ENCODE data around the gene DIAPH3.

DIAPH3 gene

DNA sequence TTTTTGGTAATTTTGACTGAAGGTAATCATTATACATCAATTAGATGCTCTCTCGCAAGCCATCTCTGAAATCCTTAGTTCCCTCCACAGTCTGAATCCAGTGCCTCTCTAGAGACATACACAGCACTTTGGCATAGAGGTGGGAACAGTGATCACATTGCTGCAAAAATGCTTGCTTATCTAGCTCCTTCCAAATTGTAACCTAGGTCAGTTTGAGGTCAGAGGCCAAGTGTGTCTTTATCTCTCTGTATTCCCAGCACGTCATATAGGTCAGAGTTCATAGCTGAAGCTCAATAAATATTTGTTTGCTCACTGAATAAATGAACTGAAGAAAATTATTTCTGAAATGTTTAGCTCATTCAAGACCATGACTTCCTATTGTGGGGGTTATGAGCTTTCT, 462.5 kb downstream of the DIAPH3 start:
- DNase-seq, result no peak

DNA sequence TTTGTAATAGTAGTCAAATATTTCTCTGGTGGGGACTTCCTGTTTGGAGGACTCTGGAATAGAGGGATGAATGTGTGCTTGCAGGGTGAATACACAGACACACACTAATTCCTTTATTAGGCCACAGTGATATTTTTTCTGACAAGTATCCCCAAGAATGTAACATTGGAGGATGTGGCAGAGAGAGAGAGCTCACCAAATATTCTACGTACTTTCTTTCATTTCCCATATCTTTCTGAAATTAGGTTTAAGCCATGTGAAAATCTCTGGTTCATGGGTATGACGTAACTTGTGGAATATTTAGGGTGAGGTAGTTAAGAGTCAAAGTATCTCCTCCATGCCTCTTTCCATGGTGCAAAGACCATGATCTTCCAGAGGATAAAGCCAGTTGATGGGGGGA, 463.4 kb downstream of the DIAPH3 start:
- no peak for DNase-seq

DNA sequence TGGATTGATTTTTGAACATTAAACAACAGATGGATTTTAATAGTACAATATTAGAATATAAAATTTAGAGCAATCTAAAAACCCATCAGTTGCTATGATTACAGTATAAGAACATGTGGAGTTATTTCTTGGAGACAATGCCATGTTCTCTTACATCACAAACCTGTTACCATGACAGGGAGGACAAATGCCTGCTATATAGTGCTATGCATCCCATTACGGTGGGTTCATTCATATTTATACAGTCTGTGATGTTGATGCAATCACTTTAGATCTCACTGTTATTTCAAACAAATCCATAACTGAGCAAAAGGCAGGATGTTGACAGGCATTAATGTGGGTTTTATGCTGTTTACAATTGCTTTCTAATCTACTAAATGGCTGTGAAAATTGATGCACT, 467.5 kb downstream of the DIAPH3 start:
- DNase-seq, result no peak

DNA sequence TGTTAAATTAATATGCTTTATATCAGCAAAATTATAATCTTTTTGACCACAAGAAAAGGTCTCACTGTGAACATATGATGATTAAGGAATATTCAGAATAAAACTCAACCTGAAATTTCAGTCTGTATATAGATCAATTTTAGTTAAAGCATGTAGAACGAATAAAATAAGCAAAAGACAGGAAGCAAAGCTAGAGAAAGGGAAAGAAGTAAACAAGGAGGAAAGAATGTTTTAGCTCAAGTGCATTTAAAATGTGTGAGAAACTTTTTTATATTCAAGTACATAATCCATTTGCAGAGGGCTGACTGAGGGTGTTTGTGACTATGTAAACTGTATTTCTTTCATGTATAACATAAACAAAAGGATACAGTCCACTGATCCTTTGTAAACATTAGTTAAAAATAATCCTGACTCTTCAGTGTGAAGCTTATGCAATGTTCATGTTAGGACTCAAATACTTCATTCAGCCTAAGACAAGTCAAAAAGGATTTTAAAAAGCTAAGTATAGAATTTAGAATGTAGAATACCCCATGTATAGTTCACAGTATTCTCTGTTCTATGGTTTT, 472.1 kb downstream of the DIAPH3 start:
- DNase-seq, result no peak

DNA sequence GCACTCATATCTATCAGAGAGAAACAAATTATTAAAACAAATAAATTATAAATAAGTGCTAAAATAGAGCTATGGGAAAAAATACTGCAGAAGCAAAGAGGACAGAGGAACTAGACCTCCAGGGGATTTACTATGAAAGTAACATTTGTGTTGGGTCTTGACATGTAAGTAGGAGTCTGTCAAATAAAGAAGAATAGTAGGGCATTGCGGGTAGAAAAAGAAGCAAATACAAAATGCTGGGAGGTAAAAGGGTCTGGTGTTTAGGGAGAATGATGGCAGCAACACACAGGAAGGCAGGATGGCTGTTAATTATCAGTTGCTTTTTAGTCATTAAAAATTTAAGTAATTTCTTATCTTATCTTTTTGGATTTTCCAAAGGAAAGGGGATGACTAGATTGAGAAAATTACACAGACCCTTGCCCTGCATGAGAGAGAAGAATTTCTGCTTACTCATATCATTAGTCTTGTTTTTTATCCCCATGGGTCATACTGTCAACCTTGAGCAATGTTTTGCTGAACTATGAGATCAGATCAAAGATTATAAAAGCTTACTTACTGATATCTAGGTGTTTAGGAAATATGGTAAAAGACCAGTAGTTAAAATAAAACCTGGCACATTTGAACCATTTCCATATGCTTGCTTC, 472.7 kb downstream of the DIAPH3 start:
- DNase-seq, result no peak

DNA sequence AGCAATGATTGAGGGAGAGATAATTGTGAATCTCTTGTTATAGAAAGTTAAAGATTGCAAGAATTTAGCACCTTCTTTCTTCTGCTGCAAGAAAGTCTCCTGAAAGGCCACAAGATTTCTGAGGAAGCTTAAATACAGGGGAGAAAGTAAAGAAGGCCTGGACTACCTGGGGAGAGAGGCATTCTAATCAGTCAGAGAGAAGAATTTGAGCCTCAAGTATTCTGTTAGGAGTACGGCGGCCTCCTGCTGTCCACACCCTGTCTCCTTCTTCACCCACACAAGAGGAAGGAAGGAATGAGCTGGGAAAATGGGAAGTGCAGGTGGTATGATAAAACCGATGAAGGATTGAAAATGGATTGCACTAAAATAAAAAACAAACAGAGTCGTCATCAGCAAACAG, 474.7 kb downstream of the DIAPH3 start:
- no peak for DNase-seq

DNA sequence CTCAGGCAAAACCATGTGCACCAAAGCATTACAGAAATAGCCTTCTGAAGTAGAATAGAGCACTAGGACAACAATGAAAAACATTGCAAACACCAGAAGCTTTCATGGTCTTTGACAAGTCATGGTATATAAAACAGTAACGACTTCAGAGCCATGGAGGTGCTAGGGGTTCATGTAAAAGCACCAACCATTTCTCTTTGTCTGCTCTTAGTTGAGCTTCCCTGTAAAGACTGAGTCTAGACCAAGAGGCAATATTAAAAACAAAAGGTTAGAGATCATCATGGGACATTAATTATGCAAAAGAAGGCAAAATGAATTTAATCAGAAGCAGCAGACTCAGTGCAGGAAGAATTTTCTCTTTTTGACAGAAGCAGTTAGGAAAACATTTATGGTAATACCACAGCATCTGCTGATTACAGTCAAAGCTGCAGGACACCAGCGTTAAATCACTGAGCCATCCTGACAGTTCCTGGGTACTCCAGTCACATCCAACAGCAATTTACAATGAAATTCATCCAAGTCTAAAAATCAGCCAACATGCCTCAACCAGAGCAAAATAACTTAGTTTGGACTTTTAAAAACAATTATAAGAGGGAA, 476.8 kb downstream of the DIAPH3 start:
- DNase-seq, result peak; percentile 29 to 40

DNA sequence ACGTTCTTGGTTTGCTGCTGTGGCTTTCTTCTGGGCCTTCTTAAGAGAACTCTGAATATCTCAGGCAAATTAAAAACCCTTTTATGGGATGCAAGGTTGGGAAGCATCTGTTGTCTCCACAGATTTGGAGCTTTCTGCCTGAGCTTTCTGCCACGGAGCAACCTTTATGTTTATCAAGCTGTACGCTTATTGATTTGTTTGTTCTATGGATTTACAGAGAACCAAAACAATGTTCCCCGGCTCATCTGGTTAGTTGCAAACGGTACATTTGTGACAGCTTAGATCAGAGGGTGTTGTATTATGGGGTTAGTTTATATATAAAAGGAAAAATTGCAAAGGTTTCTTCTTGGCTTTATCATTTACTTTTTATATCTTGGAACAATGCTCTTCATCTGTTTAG, 479.6 kb downstream of the DIAPH3 start:
- DNase-seq, result no peak

DNA sequence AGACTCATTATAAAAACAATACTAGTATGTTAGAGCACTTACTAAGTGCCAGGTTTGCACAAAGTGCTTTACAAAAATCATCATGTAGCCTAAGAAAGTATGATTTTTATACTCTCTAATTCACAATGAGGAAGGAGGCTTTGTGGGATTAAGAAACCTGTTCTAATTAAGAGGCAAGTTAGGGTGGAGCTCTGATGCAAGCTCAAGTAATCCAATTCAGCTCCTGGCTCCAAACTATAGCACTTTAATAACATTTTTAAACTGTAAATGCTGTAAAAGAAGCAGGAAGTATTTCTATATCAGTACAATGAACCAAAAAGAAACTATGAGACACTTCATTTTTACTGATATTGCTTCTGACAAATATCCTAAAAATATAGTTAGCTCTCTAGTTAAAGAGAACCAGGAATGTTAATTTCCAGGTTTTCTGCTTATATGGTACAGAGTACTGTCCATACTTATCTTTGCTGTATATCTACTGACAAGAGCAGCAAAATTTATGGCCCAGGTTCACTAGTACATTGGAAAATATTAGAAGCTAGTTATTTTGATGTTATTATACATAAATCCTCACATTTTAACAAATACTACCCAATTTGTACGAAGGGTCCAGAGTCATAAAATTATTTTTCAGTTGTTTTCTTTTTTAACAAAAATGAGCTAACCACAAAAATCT, 482.0 kb downstream of the DIAPH3 start:
- no peak for DNase-seq

DNA sequence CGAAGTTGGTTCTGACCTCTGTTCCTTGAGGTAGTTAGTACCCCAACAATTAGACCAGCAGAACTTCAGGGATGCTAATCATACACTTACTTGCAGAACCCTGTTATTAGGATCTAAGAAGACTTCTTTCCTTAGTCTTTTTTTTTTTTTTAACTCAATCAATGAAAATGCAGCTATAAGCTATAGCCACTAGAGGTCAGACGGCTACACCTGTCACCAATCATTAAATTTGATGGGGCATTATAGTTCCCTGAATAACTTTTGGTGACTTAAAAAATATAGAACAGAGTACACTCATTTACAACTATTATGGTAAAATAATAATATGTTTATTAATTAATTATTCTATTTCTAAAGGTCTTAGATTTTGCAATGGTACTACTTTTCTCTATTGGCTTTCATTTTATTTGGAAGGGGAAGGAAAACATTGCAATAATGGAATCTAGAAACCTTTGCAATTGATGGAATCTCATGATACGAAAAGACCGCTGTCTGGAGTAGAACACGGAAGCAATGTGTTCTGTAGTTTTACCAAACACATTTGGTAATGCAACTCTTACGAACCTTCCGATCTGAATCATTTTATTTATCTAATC, 483.2 kb downstream of the DIAPH3 start:
- DNase-seq, result peak; percentile 9 to 65

DNA sequence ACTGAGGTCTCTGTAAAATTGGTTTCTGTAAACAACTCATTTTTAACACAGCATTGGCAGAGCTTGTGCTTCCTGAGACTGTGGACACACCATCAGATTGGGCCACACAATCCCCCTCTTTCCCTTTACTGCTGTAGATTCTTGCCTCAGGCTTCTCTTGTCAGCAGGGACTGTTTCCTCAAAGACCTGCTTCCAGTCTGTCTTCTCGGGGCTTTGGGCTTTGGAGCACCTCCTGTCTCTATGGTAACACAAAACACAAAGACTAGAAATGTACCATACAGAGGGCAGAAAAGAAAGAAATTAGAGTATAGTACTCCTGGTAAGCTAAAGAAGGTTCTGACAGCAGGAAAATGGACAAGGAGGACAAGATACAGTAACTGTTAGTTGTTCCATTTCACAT, 484.5 kb downstream of the DIAPH3 start:
- DNase-seq, result no peak

DNA sequence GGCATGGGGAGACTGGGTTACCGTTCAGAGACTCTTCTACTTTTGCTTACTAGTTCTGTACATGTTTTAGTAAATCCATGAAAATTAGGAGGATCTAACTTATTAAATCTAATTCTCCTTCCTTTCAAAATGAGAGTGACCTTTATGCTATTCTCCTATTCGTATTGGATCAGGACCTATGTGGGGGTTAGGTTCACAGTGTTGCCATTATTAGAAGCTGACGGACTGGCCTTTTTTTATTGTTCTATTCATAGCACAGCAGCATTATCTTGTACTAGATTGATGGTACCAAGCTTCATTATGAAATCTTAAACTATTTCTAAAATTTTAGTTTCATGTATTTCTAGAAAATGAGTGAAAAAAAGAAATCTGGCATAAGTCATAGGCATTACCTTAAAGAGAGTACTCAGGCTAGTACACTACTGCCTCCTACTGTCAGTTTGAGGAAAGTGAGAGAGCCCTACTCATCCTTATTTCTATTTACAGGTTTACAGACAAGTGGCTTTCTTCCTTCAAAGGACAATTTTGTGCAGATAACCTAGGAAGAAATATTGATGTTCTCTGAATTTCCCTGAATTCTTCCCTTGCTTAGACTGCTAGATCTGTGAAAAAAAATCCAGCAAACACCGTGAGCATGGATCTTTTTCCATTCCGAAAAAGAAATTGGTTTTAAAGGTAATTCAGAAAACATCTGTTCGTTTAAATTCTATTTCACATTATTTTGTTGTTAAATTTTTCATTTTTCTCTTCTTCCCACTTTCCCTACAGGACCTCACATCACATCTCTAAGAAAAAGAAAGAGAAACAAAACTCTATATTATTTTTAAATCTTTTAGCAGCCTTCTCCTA, 485.5 kb downstream of the DIAPH3 start:
- peak; percentile 38 to 66 for DNase-seq

DNA sequence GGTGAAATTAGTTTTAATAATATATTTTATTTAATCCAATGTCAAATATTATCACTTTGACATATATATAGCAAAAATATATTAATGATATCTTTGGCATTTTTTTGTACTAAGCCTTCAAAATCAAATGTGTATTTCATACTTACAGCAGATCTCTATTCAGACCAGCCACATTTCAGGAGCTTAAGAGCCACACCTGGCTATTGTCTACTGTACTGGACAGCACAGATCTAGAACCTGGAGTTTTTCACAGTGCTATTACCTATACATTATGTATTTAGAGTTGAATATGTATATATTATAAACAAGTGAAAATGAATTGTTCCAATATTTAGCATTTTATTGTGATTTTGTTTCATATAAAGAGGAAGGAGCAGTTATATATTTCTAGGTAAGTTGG, 486.3 kb downstream of the DIAPH3 start:
- no peak for DNase-seq

DNA sequence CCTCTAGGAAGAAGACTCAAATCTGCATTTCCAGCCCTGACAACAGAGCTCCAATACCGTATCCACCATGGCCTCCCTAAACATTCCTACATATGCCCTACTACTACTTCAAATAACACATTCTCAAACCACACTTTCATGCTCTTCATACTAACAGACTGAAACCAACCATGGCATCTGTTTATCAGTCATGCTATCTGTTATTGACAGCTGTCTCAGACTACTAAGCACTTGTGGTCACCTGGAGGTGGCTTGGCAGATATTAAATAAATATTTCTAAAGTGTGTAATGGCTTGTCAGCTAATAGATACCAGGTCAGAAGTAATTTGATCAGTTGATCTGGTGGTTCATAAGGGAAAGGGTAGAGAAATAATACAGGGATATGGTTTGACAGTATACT, 489.1 kb downstream of the DIAPH3 start:
- DNase-seq, result no peak

DNA sequence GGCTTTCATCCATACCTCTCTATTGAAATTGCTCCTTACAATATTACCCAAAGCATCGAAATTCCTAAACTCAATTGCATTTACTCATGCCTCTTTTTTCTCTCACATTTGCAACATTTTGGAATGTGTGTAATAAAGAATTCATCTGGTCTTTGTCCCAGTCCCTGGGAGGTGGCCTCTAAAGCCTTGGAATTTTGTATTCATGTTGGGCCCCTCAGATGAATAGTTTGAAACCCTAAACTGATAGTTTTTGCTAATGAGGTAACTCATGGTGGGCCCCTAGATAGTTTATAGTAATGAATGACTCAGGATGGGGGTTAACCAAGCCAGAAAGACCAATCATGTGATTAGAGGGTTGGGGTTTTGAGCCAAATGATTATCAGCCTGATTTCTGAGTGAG, 490.4 kb downstream of the DIAPH3 start:
- no peak for DNase-seq

DNA sequence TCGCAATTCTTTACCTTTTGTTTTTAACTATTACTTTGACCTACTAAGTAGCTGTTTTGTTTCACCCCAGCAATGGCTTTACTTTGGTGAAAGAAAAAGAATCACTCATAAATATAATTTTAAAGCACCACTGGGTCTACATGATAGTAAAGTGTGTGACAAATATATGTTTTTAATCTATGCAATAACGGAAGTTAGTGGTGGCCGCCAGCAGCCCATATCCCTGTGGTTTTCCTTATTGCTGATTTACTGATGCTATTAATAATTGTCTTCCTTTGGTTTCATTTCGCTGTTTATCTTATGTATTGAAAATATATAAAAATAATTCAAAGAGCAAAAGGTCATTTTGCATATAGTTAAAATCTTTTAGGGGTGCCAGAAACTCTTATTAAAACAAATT, 491.3 kb downstream of the DIAPH3 start:
- DNase-seq, result no peak

DNA sequence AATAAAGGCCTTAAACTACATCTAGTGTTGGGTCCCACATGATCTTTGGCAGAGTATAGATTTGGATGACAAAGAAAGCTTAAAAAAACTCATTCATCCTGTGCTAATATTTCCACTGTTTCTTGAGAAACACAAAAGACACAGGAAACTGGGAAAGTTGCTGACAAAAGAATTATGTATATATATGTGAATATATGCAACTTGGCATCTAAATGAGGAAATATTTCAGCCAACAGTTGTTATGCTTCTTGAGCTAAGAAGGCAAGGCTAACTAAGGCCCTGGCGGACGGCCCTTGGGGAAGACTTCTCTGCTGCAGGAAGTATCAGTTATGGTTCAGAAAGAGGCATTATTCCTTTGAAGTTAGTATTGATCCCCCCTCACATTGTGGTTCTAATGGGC, 491.8 kb downstream of the DIAPH3 start:
- no peak for DNase-seq

DNA sequence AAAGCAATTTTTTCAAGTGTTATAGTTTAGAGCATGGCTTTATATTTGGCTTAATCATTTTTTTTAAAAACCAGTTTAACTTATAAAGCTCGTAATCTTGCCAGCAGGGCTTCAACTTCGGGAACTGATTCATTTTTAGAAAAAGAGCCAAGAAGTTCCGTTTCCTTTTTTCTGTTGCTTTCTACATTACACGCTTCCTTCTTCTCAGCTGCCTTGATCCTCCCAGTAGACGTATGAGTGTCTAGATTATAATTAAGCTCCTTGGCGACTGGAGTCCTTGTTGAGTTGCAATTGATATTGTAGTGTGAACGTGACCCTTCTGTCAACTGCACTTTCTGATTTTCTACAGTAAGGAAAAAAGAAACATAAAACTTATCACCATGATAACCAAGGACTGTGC, 497.2 kb downstream of the DIAPH3 start:
- DNase-seq, result no peak

DNA sequence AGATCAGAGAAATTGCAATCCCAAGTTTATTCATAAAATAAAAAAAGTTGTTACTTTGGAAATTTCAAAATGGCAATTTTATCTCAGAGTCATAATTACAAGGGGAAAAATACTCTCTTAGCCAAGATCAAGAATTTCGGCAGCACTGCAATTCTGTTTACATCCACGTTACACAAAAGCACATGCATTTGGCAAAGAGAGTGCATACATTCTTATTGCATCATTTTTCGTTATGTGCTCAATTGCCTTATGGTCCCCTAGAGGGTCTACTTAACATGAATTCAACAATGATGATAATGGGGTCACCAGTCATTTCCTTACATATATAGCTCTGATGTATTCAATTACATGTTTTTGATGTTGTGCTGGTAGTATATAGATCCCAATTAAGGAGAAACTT, 498.0 kb downstream of the DIAPH3 start:
- no peak for DNase-seq

DNA sequence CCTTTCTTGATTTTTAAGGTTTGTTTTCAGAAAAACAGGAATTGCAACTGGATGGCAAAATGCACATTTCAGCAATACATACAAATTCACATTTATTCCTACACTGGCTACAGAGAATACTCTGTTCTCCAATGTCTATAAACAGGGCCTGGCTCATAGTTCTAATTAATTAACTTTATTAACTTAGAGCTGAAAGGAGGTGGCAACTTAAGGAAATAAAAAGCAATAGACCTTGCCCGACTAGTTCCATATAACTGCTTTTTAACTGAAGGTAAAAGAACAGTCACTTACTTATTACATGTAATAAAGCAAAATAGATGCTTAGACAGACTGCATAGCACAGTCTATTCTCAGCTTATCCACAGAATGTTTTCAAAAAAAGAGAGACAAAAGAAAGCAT, 498.5 kb downstream of the DIAPH3 start:
- DNase-seq, result no peak

DNA sequence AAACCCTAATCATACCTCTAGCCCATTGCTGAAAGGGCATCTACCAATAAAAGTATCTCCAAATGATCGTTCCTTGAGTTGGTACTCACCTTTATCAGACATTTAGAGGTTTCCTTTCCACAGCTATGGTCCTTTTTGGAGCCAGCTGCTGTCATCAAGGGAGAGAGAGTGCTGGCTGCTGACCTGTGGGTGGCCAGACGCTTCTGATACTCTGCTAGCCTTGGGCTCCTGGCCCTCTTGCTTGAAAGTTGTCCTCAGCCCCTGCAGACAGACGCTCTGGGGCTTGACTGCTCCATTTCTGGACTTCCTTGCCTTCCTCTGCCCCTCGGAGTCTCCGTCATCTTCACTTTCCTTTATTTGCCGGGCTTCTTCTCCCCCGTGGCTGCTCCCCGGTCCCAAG, 499.1 kb downstream of the DIAPH3 start:
- DNase-seq, result no peak

DNA sequence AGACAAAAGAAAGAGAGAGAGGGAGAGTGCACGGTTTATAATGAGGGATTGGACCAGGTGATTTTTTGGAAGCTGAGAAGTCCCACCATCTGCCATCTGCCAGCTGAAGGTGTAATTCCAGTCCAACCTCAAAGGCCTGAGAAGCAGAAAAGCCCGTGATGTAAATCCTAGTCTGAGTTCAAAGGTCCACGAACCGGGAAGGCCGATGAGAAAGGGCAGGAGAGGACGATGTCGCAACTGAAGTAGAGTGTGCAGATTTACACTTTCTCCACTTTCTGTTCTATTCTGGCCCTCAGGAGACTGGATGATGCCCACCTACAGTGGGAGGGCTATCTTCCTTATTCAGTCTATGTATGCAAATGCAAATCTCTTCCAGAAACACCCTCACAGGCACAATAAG, 500.0 kb downstream of the DIAPH3 start:
- no peak for DNase-seq

DNA sequence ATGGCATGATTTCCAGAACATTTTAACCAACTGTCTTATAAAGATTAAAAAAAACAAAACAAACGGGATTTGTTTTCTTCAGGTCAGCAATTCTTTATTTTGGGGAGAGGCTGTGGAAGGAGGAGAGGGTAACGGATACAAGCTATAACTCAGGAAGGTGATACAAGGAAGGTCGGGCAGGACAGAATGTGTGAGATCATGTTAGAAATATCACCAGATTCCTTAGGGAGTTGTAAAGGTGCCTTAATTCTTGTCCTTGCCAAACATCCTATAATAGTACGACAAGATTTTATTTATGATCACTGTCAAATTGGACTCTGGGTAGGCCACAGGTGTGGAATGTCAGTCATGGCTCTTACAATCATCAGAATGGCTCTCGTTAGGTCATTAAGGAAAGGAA, 503.1 kb downstream of the DIAPH3 start:
- no peak for DNase-seq

All from NCI-H526 (cell line).